Measurements from ENCODE around the gene REN.
A peak's percentile ranks its signal among the peaks of the same experiment; 100 is the strongest.

Gene REN

GRCh38 chr1:204166219-204166618, at the start of gene REN:
Gene REN (minus strand): TSS chr1:204166337. CDS start chr1:204166293, 44 bp downstream.
- no peak within 1 kb of the TSS for H3K4me3 ChIP-seq (ENCODE audit: low read length)
- DNase-seq (ENCODE audit: low read depth): no peak
- no peak for TF ChIP-seq CTCF (conservative IDR thresholded peaks at IDR 0.05; ENCODE audit: low read depth, low read length)

GRCh38 chr1:204213668-204214662, 47.8 kb upstream of the REN start, which contains the start of gene GOLT1A:
Gene GOLT1A (minus strand): TSS chr1:204213988. CDS start chr1:204213906, 82 bp downstream.
- peak within 1 kb of the TSS; percentile 42 for H3K4me3 ChIP-seq (ENCODE audit: low read length)
- TF ChIP-seq CTCF (conservative IDR thresholded peaks at IDR 0.05; ENCODE audit: low read depth, low read length): peak; percentile 74
- DNase-seq (ENCODE audit: low read depth): peak; percentile 33

- TF ChIP-seq CTCF (conservative IDR thresholded peaks at IDR 0.05; ENCODE audit: low read depth, low read length): no peak
- no peak for DNase-seq (ENCODE audit: low read depth)
- H3K4me3 ChIP-seq (ENCODE audit: low read length): no peak overlapping the region
Measured at GRCh38 chr1:204212715-204213114, 46.6 kb upstream of the REN start.

GRCh38 chr1:204211046-204211445, 44.9 kb upstream of the REN start:
- no peak overlapping the region for H3K4me3 ChIP-seq (ENCODE audit: low read length)
- no peak for TF ChIP-seq CTCF (conservative IDR thresholded peaks at IDR 0.05; ENCODE audit: low read depth, low read length)
- DNase-seq (ENCODE audit: low read depth): no peak

GRCh38 chr1:204207136-204207616, 41.0 kb upstream of the REN start:
- no peak overlapping the region for H3K4me3 ChIP-seq (ENCODE audit: low read length)
- peak; percentile 97 for TF ChIP-seq CTCF (conservative IDR thresholded peaks at IDR 0.05; ENCODE audit: low read depth, low read length)
- no peak for DNase-seq (ENCODE audit: low read depth)

GRCh38 chr1:204206121-204206520, 40.0 kb upstream of the REN start:
- no peak for DNase-seq (ENCODE audit: low read depth)
- no peak overlapping the region for H3K4me3 ChIP-seq (ENCODE audit: low read length)
- peak; percentile 18 for TF ChIP-seq CTCF (conservative IDR thresholded peaks at IDR 0.05; ENCODE audit: low read depth, low read length)

Measured in retinal pigment epithelial cell (primary cell).